Kidney (tissue), 14 donors: ENCODE results near the gene PLXNA2. TPM values are rescaled to one million over a fixed set of nuclear protein-coding genes. Genes with fewer than 3 reads are reported as not detected.

ENCODE experiments used
- DNase-seq, 5 donors: peaks; one replicate each; pipeline ENCODE4 v3.0.0-alpha.2; 2013 to 2020
- FAIRE-seq: peaks from 2 replicates; lab custom pipeline; 2012; peaks lifted over from hg19 to GRCh38; lab: Jason Lieb, UNC
- H3K27ac ChIP-seq, 2 donors: one replicate each; pipeline ENCODE4 v1.7.0; 2013; ENCODE audit warnings: low read depth in 2 of 2, low read length in 2 of 2, inconsistent platforms in 1 of 2
- H3K27me3 ChIP-seq: one replicate; pipeline ENCODE4 v1.7.1; 2013; ENCODE audit warnings: low read length, inconsistent platforms; ENCODE audit not compliant: control insufficient read depth, insufficient read depth
- H3K36me3 ChIP-seq, 3 donors: one replicate each; pipeline versions ENCODE4 v1.7.0 to v1.7.1; 2013; ENCODE audit warnings: low read length in 3 of 3, control low read depth in 1 of 3, inconsistent platforms in 1 of 3; ENCODE audit not compliant: insufficient read depth in 3 of 3, control insufficient read depth in 2 of 3
- H3K4me1 ChIP-seq, 3 donors: one replicate each; pipeline versions ENCODE4 v1.7.0 to v1.7.1; 2013; ENCODE audit warnings: low read length in 3 of 3, inconsistent platforms in 1 of 3, low read depth in 1 of 3; ENCODE audit not compliant: control insufficient read depth in 2 of 3, insufficient read depth in 2 of 3
- H3K4me3 ChIP-seq, 3 donors: one replicate each; pipeline versions ENCODE4 v1.7.0 to v1.8.1; 2013; ENCODE audit warnings: low read length in 3 of 3, control low read depth in 1 of 3, inconsistent platforms in 1 of 3
- H3K9ac ChIP-seq, 3 donors: one replicate each; pipeline versions ENCODE4 v1.7.0 to v1.7.1; 2013; ENCODE audit warnings: low read length in 3 of 3, control low read depth in 1 of 3, inconsistent platforms in 1 of 3
- H3K9me3 ChIP-seq, 3 donors: one replicate each; pipeline versions ENCODE4 v1.7.0 to v1.7.1; 2013; ENCODE audit warnings: low read length in 3 of 3, control low read depth in 1 of 3, inconsistent platforms in 1 of 3; ENCODE audit not compliant: control insufficient read depth in 2 of 3, insufficient read depth in 1 of 3
- CTCF ChIP-seq: IDR thresholded peaks from 3 replicates; pipeline ENCODE4 v1.5.1; 2012; ENCODE audit warnings: mild to moderate bottlenecking, moderate library complexity, borderline replicate concordance; ENCODE audit not compliant: insufficient read depth; ENCODE audit errors: extremely low read depth
- intact Hi-C: fragments of 100-400 bp; cut with DNase I; formaldehyde crosslinking; loops from one replicate; pipeline ENCODE4 v1.11.1; 2022
- polyA plus RNA-seq: library from polyadenylated mRNA; stranded (reverse); fragments of 350-450 nt; fragmentation: Illumina TruSeq; extraction: RNeasy Lipid Tissue Mini Kit (QIAGEN cat#74804); gene quantifications from one replicate; pipeline ENCODE4 v1.2.3, GENCODE V29; 2014; ENCODE audit warnings: low read depth, low replicate concordance; ENCODE audit not compliant: insufficient read depth
- total RNA-seq: library from RNA; stranded (reverse); fragmentation: NEBNext Ultra II Directional; extraction: Animal tissue kit (Norgen Biotek cat#: 25700); gene quantifications from one replicate; pipeline ENCODE4 v1.2.1, GENCODE V29; 2021
- donor health status: control.
- donor health status: control.
- donor health status: control.
- donor health status: control.
- donor health status: control.
- donor health status: DM: yes; HTN: yes; CAD: no.
- donor health status: Normal renal cell carcinoma (clear cell type).

PLXNA2 gene
- total and polyA plus RNA-seq, 2 donors from 2014 or later = 2.4 to 27.9 TPM

GRCh38 chr1:208187499-208188041, 56.6 kb downstream of the PLXNA2 start:
- no peaks in the 10 kb centered on the region for H3K27me3 ChIP-seq
- H3K9ac ChIP-seq = no peak overlapping the region
- peaks cover 0 to 3% (median 2%) of the 10 kb centered on the region in 3 donors for H3K4me1 ChIP-seq
- H3K36me3 ChIP-seq = no peaks in the 10 kb centered on the region
- no peak for TF ChIP-seq CTCF
- FAIRE-seq (no peak), DNase-seq (no peak)
- no peaks in the 10 kb centered on the region for H3K9me3 ChIP-seq
- H3K4me3 ChIP-seq = no peak overlapping the region
- intact Hi-C loops = no loop called here
- no peak overlapping the region for H3K27ac ChIP-seq

- no peak overlapping the region for H3K27ac ChIP-seq
- TF ChIP-seq CTCF = no peak
- no peak overlapping the region for H3K4me3 ChIP-seq
- no peaks in the 10 kb centered on the region for H3K9me3 ChIP-seq
- DNase-seq = no peak
- FAIRE-seq = no peak
- intact Hi-C loops = no loop called here
- no peaks in the 10 kb centered on the region for H3K36me3 ChIP-seq
- H3K4me1 ChIP-seq = peaks cover 0 to 6% (median 3%) of the 10 kb centered on the region in 3 donors
- no peaks in the 10 kb centered on the region for H3K27me3 ChIP-seq
- no peak overlapping the region for H3K9ac ChIP-seq
These were observed 58.4 kb downstream of the PLXNA2 start for GRCh38 chr1:208185801-208186231.

GRCh38 chr1:208184966-208185654, 59.1 kb downstream of the PLXNA2 start:
- intact Hi-C loops = no loop called here
- no peaks in the 10 kb centered on the region for H3K9me3 ChIP-seq
- no peak overlapping the region for H3K9ac ChIP-seq
- H3K36me3 ChIP-seq = no peaks in the 10 kb centered on the region
- H3K27me3 ChIP-seq = no peaks in the 10 kb centered on the region
- TF ChIP-seq CTCF = no peak
- FAIRE-seq (no peak), DNase-seq (peak in 1 of 5 donors; percentile 20)
- H3K4me1 ChIP-seq = peaks cover 3 to 9% (median 6%) of the 10 kb centered on the region in 3 donors
- no peak overlapping the region for H3K27ac ChIP-seq
- H3K4me3 ChIP-seq = no peak overlapping the region
